Kidney (tissue), 14 donors: ENCODE data around the gene UBA1. TPM values are rescaled to one million over a fixed set of nuclear protein-coding genes. Genes with fewer than 3 reads are reported as not detected.

Source experiments
- DNase-seq, 5 donors: peaks; one replicate each; pipeline ENCODE4 v3.0.0-alpha.2; 2013 to 2020
- FAIRE-seq: peaks from 2 replicates; lab custom pipeline; 2012; peaks lifted over from hg19 to GRCh38; lab: Jason Lieb, UNC
- H3K27ac ChIP-seq, 2 donors: one replicate each; pipeline ENCODE4 v1.7.0; 2013; ENCODE audit warnings: low read depth in 2 of 2, low read length in 2 of 2, inconsistent platforms in 1 of 2
- H3K27me3 ChIP-seq: one replicate; pipeline ENCODE4 v1.7.1; 2013; ENCODE audit warnings: low read length, inconsistent platforms; ENCODE audit not compliant: control insufficient read depth, insufficient read depth
- H3K36me3 ChIP-seq, 3 donors: one replicate each; pipeline versions ENCODE4 v1.7.0 to v1.7.1; 2013; ENCODE audit warnings: low read length in 3 of 3, control low read depth in 1 of 3, inconsistent platforms in 1 of 3; ENCODE audit not compliant: insufficient read depth in 3 of 3, control insufficient read depth in 2 of 3
- H3K4me1 ChIP-seq, 3 donors: one replicate each; pipeline versions ENCODE4 v1.7.0 to v1.7.1; 2013; ENCODE audit warnings: low read length in 3 of 3, inconsistent platforms in 1 of 3, low read depth in 1 of 3; ENCODE audit not compliant: control insufficient read depth in 2 of 3, insufficient read depth in 2 of 3
- H3K4me3 ChIP-seq, 3 donors: one replicate each; pipeline versions ENCODE4 v1.7.0 to v1.8.1; 2013; ENCODE audit warnings: low read length in 3 of 3, control low read depth in 1 of 3, inconsistent platforms in 1 of 3
- H3K9ac ChIP-seq, 3 donors: one replicate each; pipeline versions ENCODE4 v1.7.0 to v1.7.1; 2013; ENCODE audit warnings: low read length in 3 of 3, control low read depth in 1 of 3, inconsistent platforms in 1 of 3
- H3K9me3 ChIP-seq, 3 donors: one replicate each; pipeline versions ENCODE4 v1.7.0 to v1.7.1; 2013; ENCODE audit warnings: low read length in 3 of 3, control low read depth in 1 of 3, inconsistent platforms in 1 of 3; ENCODE audit not compliant: control insufficient read depth in 2 of 3, insufficient read depth in 1 of 3
- intact Hi-C: fragments of 100-400 bp; cut with DNase I; formaldehyde crosslinking; loops from one replicate; pipeline ENCODE4 v1.11.1; 2022
- polyA plus RNA-seq: library from polyadenylated mRNA; stranded (reverse); fragments of 350-450 nt; fragmentation: Illumina TruSeq; extraction: RNeasy Lipid Tissue Mini Kit (QIAGEN cat#74804); gene quantifications from one replicate; pipeline ENCODE4 v1.2.3, GENCODE V29; 2014; ENCODE audit warnings: low read depth, low replicate concordance; ENCODE audit not compliant: insufficient read depth
- total RNA-seq: library from RNA; stranded (reverse); fragmentation: NEBNext Ultra II Directional; extraction: Animal tissue kit (Norgen Biotek cat#: 25700); gene quantifications from one replicate; pipeline ENCODE4 v1.2.1, GENCODE V29; 2021
- TF ChIP-seq, protein P1 (sequence below): IDR thresholded peaks from 3 replicates; pipeline ENCODE4 v1.5.1; 2012; ENCODE audit warnings: mild to moderate bottlenecking, moderate library complexity, borderline replicate concordance; ENCODE audit not compliant: insufficient read depth; ENCODE audit errors: extremely low read depth
- donor health status: control.
- donor health status: control.
- donor health status: control.
- donor health status: control.
- donor health status: control.
- donor health status: DM: yes; HTN: yes; CAD: no.
- donor health status: Normal renal cell carcinoma (clear cell type).

UBA1 gene
- total and polyA plus RNA-seq, 2 donors from 2014 or later = 155 to 218 TPM

DNA sequence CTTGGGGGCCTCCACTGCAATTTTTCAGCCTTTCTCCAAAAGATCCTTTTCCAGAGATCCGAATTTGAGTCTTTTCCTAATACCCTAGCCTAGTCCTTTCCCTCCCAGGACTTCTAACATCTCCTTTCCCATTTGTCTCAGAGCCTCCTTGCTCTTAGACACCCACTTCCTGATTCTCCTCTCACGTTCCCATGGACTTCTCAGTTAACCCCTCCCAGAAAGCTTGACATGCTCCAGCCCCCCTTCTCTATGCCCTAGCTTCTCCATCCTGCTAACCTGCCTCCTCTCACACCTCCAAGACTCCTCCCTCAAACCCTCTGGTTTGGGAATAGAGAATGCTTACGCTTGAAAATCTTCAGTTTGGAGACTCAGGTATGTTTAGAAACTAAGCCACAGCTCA, 2.5 kb downstream of the UBA1 start:
- no peak for FAIRE-seq
- peaks cover 5 to 24% (median 9%) of the 10 kb centered on the region in 3 donors for H3K36me3 ChIP-seq
- H3K27me3 ChIP-seq = peaks cover 4% of the 10 kb centered on the region
- TF ChIP-seq, protein P1, sequence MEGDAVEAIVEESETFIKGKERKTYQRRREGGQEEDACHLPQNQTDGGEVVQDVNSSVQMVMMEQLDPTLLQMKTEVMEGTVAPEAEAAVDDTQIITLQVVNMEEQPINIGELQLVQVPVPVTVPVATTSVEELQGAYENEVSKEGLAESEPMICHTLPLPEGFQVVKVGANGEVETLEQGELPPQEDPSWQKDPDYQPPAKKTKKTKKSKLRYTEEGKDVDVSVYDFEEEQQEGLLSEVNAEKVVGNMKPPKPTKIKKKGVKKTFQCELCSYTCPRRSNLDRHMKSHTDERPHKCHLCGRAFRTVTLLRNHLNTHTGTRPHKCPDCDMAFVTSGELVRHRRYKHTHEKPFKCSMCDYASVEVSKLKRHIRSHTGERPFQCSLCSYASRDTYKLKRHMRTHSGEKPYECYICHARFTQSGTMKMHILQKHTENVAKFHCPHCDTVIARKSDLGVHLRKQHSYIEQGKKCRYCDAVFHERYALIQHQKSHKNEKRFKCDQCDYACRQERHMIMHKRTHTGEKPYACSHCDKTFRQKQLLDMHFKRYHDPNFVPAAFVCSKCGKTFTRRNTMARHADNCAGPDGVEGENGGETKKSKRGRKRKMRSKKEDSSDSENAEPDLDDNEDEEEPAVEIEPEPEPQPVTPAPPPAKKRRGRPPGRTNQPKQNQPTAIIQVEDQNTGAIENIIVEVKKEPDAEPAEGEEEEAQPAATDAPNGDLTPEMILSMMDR = no peak
- intact Hi-C loops = no loop called here
- H3K9ac ChIP-seq = peak overlapping the region in 1 of 3 donors; percentile 58
- no peak for DNase-seq
- peak overlapping the region in 1 of 2 donors; percentile 37 for H3K27ac ChIP-seq
- no peaks in the 10 kb centered on the region for H3K9me3 ChIP-seq
- peaks cover 0 to 37% (median 19%) of the 10 kb centered on the region in 3 donors for H3K4me1 ChIP-seq
- peak overlapping the region in 1 of 3 donors; percentile 47 for H3K4me3 ChIP-seq

DNA sequence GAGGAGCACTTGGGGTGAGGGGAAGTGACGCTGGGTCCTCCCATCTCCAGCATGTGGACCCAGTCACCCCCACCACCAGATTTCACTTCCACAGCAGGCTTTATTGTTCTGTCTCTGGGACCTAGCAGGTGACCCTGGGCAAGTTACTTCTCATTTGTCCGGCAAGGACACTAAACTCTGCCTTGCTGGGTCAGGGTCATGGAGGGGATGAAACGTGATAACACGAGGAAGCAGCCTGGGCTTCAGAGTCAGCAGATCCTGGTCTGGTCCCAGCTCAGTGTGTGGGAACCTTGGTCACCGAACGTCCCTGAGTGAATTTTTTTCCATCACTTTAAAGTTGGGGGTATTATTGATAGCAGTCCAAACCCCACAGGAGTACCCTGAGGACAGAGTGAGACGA, 3.9 kb downstream of the UBA1 start:
- H3K9ac ChIP-seq = no peak overlapping the region
- H3K9me3 ChIP-seq = no peaks in the 10 kb centered on the region
- TF ChIP-seq, protein P1 = no peak
- no peak for FAIRE-seq
- peaks cover 0 to 37% (median 19%) of the 10 kb centered on the region in 3 donors for H3K4me1 ChIP-seq
- no peak for DNase-seq
- peak overlapping the region in 1 of 2 donors; percentile 23 for H3K27ac ChIP-seq
- H3K36me3 ChIP-seq = peaks cover 12 to 38% (median 14%) of the 10 kb centered on the region in 3 donors
- intact Hi-C loops = no loop called here
- H3K4me3 ChIP-seq = peak overlapping the region in 2 of 3 donors; percentile 18 to 47
- no peaks in the 10 kb centered on the region for H3K27me3 ChIP-seq

DNA sequence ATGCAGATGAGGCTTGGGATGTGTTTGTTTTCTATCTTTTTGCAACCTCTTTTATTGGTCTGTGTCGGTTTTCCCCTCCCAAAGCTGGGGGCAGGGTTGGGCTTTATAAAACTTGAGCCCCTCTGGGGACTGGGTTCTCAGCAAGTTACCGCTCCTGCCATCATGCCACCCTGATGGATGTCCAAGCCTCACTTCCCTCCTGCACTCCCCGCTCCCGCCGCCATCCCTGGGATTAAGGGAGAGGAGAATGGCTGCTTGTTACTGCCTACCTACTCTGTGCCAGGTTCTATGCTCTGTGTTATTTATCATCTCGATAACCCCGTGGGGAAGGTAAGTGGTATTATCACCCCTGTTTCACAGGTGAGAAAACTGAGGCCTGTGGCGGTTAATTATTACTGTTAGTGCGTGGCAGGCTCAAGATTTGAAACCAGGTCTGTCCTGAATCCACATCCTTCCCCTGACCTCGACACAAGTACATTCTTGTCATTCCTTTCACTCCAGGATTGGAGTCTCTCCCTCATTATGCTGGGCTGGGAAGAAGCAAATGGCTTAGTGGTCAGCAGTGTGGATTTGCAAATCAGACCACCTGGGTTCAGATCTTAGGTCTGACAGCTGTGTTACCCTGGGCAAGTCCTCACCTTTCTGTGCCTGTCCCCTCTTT, 4.5 kb downstream of the UBA1 start:
- TF ChIP-seq, protein P1 = no peak
- intact Hi-C loops = no loop called here
- Histone ChIP-seq H3K27ac (no peak overlapping the region), H3K4me1 (peaks cover 0 to 37% (median 19%) of the 10 kb centered on the region in 3 donors), H3K36me3 (peaks cover 12 to 41% (median 18%) of the 10 kb centered on the region in 3 donors), H3K9ac (peak overlapping the region in 1 of 3 donors; percentile 26), H3K4me3 (peak overlapping the region in 1 of 3 donors; percentile 47), H3K27me3 (no peaks in the 10 kb centered on the region), H3K9me3 (no peaks in the 10 kb centered on the region)
- FAIRE-seq = no peak
- no peak for DNase-seq
